Measurements from ENCODE around the gene ZC3H12D.

ZC3H12D gene

DNA sequence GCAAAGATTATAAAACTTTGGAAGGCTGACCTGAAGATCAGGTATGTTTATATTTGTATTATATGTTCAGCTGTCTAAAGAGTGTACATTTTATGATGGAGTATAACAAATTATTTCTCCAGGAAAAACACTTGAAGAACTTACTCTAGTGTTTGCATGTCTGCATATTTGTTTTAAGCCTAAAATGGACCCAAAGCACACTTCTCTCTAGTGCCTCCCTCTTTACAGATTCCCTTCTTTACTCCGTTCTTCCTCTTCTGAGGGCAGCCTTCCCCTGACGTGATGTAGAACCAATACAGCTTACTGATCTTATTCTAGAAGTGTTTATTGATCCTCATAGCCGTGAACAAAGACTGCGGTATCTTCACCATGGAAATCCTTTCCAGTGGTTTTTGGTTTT lies 70.8 kb downstream of the ZC3H12D start:
- no peak for DNase-seq (ENCODE audit: low read depth, low spot score)

DNA sequence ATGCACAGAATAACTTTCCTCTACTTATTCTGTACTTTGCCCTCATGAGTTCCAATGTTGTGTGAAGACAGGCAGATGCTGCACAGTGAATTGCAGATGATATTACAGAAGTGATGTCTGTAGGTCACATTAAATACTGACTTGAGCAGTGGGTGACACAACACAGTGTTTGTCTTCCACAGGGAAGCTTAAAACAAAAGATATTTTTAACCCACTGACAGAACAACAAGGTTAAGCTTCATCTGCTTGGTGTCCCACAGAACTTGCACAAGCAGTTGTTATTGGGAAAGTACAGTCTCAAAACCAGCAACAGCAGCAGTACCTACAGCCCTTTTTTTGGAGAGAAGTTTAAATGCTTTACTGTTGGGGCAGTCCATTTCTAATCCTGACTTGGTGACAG lies 74.3 kb downstream of the ZC3H12D start:
- no peak for DNase-seq (ENCODE audit: low read depth, low spot score)

DNA sequence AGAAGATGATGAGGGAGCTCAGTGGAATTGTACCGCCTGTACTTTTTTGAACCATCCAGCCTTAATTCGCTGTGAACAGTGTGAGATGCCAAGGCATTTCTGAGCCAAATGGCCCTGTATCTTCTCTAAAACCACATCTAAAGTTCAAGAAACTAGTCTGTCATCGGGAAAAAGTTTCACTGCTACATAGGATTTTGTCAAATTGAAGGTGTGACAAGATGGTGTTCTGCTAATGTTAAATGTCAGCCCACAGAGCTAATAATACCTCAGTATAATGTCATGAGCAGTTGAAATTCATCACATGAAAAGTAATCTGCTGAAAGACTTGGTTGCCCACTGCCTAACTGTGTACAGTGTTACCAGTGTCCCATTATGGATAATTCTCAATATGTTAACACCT lies 75.2 kb downstream of the ZC3H12D start:
- DNase-seq (ENCODE audit: low read depth, low spot score): no peak

DNA sequence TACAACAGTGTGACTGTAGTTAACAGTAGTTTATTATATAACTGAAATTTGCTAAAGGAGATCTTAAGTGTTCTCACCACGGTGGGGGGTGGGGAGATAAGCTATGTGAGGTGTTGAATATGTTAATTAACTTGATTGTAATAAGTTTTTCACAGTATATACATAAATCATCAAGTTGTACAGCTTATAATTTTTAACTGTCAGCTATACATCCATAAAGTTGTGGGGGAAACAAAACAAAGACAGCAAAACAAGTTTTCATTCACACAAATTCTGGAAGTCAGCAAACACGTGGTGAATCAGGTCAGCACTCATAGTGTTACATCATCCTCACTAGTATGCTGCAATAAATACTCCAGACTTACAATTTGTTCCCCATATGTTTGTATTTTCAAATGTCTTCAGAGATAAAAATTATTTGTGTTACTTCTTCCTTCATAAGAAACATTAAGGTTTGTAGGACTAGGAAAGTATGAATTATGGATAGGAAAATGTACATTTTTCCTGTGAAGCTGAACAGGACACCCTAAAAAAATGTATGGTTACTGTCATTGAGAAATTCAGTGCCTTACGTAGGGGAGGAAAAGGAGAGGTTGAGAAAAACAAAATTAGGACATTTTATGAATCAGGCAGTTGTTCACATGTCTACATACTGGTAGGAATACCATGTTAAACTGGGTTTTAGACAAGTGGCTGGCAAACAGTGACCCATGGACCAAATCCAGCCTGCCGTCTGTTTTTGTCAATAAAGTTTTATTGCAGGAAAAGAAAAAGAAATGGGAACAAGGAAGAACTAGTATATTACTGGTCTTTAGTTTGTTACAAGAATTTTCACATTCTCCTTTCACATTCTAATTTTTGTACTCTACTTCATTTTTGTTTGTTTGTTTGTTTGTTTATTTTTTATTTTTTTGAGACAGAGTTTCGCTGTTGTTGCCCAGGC lies 78.7 kb downstream of the ZC3H12D start:
- no peak for DNase-seq (ENCODE audit: low read depth, low spot score)

DNA sequence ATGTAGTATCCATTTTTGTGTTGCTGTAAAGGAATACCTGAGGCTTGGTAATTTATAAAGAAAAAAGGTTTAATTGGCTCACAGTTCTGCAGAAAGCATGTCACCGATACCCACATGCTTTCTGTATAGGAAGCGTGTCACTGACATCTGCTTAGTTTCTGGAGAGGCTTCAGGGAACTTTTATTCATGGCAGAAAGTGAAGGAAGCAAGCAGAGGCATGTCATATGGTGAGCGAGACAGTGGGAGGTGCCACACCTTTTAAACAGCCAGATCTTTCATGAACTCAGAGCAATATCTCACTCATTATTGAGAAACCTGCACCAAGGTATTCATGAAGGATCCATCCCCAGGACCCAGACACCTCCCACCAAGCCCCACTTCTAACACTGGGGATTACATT lies 81.3 kb downstream of the ZC3H12D start:
- DNase-seq (ENCODE audit: low read depth, low spot score): no peak

DNA sequence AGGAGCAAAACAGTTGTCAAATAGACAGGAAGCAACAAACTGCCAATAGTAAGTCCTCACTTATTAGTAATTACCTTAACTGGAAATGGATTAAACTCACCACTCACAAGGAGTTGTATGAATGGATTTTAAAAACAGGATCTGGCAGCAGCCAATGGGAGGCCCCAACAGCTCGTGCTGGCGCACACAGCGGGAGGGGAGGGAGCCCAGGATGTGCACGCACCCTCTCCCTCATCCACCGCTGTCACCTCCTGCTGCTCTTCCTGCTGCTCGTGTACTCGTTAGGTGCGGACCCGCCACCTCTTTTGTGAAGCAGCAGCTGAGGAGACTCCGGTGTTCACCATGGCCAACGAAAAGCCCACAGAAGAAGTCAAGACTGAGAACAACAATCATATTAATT lies 84.8 kb downstream of the ZC3H12D start, which contains the start of gene SUMO4:
Gene SUMO4, plus strand, starts transcription at position 213 of the 400 bp plus-strand sequence. Its CDS starts 130 bp downstream, at position 343.
- no peak for DNase-seq (ENCODE audit: low read depth, low spot score)

DNA sequence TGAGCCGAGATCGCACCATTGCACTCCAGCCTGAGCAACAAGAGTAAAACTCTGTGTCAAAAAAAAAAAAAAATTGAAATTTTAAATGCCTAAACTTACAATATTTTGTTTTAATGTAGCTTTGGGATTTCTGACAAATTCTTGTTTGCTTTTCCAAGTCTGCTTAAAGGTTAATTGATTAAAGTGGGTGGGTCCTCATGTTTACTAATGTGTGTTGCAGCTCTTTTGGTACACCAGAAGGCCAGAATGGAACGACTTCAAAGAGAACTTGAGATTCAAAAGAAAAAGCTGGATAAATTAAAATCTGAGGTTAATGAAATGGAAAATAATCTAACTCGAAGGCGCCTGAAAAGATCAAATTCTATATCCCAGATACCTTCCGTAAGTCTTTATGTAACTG lies 87.4 kb downstream of the ZC3H12D start:
- no peak for DNase-seq (ENCODE audit: low read depth, low spot score)

All from activated naive CD8-positive, alpha-beta T cell treated with anti-CD3 and anti-CD28 coated beads, Interleukin-2, amount 50 U/mL, for 16 hours (primary cell).